Endodermal cell (in vitro differentiated cells): ENCODE measurements around the gene CLDN9. TPM values are rescaled to one million over a fixed set of nuclear protein-coding genes. Genes with fewer than 3 reads are reported as not detected.

ENCODE experiments used
- DNase-seq: peaks from one replicate; pipeline ENCODE4 v3.0.0-alpha.2; 2017
- H3K27ac ChIP-seq: 2 replicates; pipeline ENCODE4 v1.5.1; 2013; ENCODE audit warnings: mild to moderate bottlenecking, low read depth, low read length, moderate library complexity
- H3K27me3 ChIP-seq: 2 replicates; pipeline ENCODE4 v1.6.1; 2013; ENCODE audit warnings: mild to moderate bottlenecking, low read length, moderate library complexity; ENCODE audit not compliant: insufficient read depth, control insufficient read depth, poor library complexity, severe bottlenecking
- H3K36me3 ChIP-seq: 2 replicates; pipeline ENCODE4 v1.7.0; 2013; ENCODE audit warnings: mild to moderate bottlenecking, low read length, moderate library complexity; ENCODE audit not compliant: control insufficient read depth, insufficient read depth
- H3K4me1 ChIP-seq: one replicate; pipeline ENCODE4 v1.7.0; 2013; ENCODE audit warnings: low read length; ENCODE audit not compliant: control insufficient read depth, insufficient read depth
- H3K4me3 ChIP-seq: 2 replicates; pipeline ENCODE4 v1.5.1; 2013; ENCODE audit warnings: mild to moderate bottlenecking, low read length, moderate library complexity
- H3K9ac ChIP-seq: 2 replicates; pipeline ENCODE4 v1.6.1; 2013; ENCODE audit warnings: mild to moderate bottlenecking, low read length, moderate library complexity; ENCODE audit not compliant: poor library complexity, severe bottlenecking; ENCODE audit errors: extremely low read depth
- H3K9me3 ChIP-seq: 2 replicates; pipeline ENCODE4 v1.6.1; 2013; ENCODE audit warnings: mild to moderate bottlenecking, low read length, moderate library complexity; ENCODE audit not compliant: control insufficient read depth
- H3K27ac Mint-ChIP-seq: 2 replicates; pipeline ENCODE4 v1.8.0; 2020; ENCODE audit warnings: mixed read lengths
- H3K27me3 Mint-ChIP-seq: 2 replicates; pipeline ENCODE4 v1.8.0; 2021; ENCODE audit warnings: mild to moderate bottlenecking, mixed read lengths; ENCODE audit not compliant: insufficient read depth
- H3K36me3 Mint-ChIP-seq: 2 replicates; pipeline ENCODE4 v1.8.0; 2020; ENCODE audit warnings: low read depth, mixed read lengths
- H3K4me1 Mint-ChIP-seq: 2 replicates; pipeline ENCODE4 v1.8.0; 2020; ENCODE audit warnings: mixed read lengths
- H3K4me3 Mint-ChIP-seq: 2 replicates; pipeline ENCODE4 v1.8.0; 2020; ENCODE audit warnings: mild to moderate bottlenecking, moderate library complexity, mixed read lengths
- H3K9me3 Mint-ChIP-seq: 2 replicates; pipeline ENCODE4 v1.8.0; 2020; ENCODE audit warnings: mild to moderate bottlenecking, mixed read lengths
- CTCF ChIP-seq: fragments of 200-600 bp; sonication (generic); conservative IDR thresholded peaks from 2 replicates; pipeline ENCODE4 v1.5.0; 2021; ENCODE audit warnings: antibody characterized with exemption, mild to moderate bottlenecking
- WGBS, 2 experiments: methylation state at CpG; one replicate each; pipeline versions ENCODE4 v1.1.5 to v1.1.7; 2013; ENCODE audit warnings: missing lambda C conversion rate in 2 of 2, mixed read lengths in 1 of 2; ENCODE audit not compliant: insufficient coverage in 1 of 2, insufficient read length in 1 of 2; 5-methylcytosine and 5-hydroxymethylcytosine counted together
- total RNA-seq, 2 donors: library from RNA; stranded (reverse); fragmentation: NEBNext Ultra II Directional in 1 of 2; extraction: Animal tissue kit (Norgen Biotek cat#: 25700) in 1 of 2; gene quantifications; 2 replicates in 1 of 2; 3 replicates in 1 of 2; pipeline ENCODE4 v1.2.1, GENCODE V29; 2021

CLDN9 gene
- total RNA-seq, 2 donors from 2014 or later = 0.18 TPM; not detected in 1

- no peak overlapping the region for H3K4me3 Mint-ChIP-seq
- H3K27ac Mint-ChIP-seq = no peak overlapping the region
- Histone ChIP-seq H3K9me3 (no peaks in the 10 kb centered on the region), H3K4me3 (no peak overlapping the region), H3K4me1 (no peaks in the 10 kb centered on the region), H3K9ac (no peak overlapping the region), H3K27me3 (peaks cover 55% of the 10 kb centered on the region), H3K27ac (no peak overlapping the region), H3K36me3 (no peaks in the 10 kb centered on the region)
- H3K36me3 Mint-ChIP-seq = peaks cover 4% of the 10 kb centered on the region
- no peaks in the 10 kb centered on the region for H3K4me1 Mint-ChIP-seq
- no peak for TF ChIP-seq CTCF
- no peaks in the 10 kb centered on the region for H3K9me3 Mint-ChIP-seq
- DNase-seq = no peak
- H3K27me3 Mint-ChIP-seq = peaks cover 62% of the 10 kb centered on the region
- WGBS, 2 experiments = 80 to 85% methylated on average over 3 to 7 of the region's 7 CpGs
These were observed 19.9 kb downstream of the CLDN9 start for GRCh38 chr16:3032624-3033023.

DNA sequence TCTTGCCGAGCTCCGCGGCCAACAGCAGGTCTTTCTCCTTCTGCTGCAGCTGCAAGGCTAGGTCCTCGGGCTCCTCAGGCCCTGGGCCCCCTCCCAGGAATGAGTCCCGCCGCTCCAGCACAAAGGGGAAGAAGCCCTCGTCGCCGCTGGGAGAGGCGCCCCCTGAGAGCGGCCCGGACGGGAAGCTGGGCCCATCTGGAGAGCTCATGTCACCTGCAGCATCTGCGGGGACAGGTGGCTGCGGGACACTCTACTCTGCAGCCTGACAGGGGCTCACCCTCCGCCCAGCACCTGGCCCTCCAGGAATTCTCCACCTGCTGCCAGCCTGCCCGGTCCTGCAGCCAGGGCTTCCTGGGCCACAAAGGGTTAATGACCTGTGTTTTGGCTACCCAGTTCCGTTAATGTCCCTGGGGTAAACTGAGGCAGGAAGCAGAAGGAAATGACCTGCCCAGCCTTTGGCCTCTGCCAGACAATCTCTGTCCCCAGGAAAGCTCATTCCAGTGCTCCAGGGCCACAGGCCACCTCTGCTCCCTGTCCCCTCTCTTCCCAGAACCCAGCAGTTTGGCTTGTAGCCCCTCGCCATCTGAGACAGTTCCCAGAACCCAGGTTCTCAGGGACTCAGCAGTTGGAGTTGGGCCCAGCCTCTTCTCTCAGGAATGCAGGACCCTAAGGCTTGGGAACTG is 22.7 kb downstream of the CLDN9 start:
- Mint-ChIP-seq H3K27me3 (peaks cover 61% of the 10 kb centered on the region), H3K27ac (no peak overlapping the region), H3K4me3 (peak overlapping the region; percentile 49), H3K9me3 (no peaks in the 10 kb centered on the region), H3K4me1 (no peaks in the 10 kb centered on the region), H3K36me3 (peaks cover 2% of the 10 kb centered on the region)
- TF ChIP-seq CTCF = no peak
- 72 to 75% methylated on average over 9 to 19 of the region's 19 CpGs for WGBS, 2 experiments
- no peak overlapping the region for H3K27ac ChIP-seq
- H3K4me1 ChIP-seq = no peaks in the 10 kb centered on the region
- no peaks in the 10 kb centered on the region for H3K36me3 ChIP-seq
- H3K27me3 ChIP-seq = peaks cover 67% of the 10 kb centered on the region
- H3K9ac ChIP-seq = no peak overlapping the region
- no peaks in the 10 kb centered on the region for H3K9me3 ChIP-seq
- no peak overlapping the region for H3K4me3 ChIP-seq
- peak; percentile 48 for DNase-seq

DNA sequence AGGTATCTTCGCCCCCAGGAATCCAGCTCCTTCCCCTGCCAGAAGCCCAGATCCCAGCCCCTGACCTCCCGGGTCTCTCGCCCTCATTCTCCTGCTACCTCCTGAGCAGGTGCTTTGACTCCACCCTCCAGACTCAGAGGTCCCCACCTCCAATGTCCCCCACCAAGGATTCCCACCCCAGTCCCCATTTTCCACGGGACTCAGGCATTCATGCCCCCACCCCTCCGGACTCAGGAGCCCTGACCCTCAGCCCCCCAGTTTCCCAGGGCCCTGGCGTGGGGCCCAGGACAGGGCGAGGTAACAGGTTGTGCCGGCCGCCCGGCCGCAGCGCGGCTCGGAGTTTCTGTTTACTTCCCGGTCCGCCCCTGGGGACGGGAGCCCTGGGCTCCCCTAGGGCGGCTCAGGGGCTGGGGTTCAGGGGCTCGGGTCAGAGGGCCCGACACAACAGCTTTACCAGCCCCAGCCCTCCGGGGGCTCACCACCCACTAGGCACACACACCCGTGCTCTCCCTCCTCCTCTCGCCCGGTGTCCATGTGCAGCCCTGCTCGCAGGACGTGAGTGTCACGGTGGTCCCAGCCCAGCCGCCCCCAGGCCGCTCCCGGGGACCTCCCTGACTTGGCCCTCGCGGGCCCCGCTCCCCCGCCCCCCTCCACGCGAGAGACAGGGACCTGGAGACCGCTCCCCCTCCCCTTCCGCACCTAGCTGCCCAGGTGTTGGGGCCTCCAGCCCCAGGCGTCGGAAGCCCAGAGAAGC is 23.4 kb downstream of the CLDN9 start:
- H3K27me3 ChIP-seq = peaks cover 67% of the 10 kb centered on the region
- no peak overlapping the region for H3K27ac ChIP-seq
- Mint-ChIP-seq H3K4me3 (peak overlapping the region; percentile 49), H3K36me3 (peaks cover 2% of the 10 kb centered on the region), H3K27ac (no peak overlapping the region), H3K4me1 (no peaks in the 10 kb centered on the region), H3K27me3 (peaks cover 58% of the 10 kb centered on the region), H3K9me3 (no peaks in the 10 kb centered on the region)
- H3K4me3 ChIP-seq = no peak overlapping the region
- DNase-seq = peak; percentile 71
- no peaks in the 10 kb centered on the region for H3K9me3 ChIP-seq
- no peaks in the 10 kb centered on the region for H3K36me3 ChIP-seq
- TF ChIP-seq CTCF = no peak
- no peaks in the 10 kb centered on the region for H3K4me1 ChIP-seq
- no peak overlapping the region for H3K9ac ChIP-seq
- WGBS, 2 experiments = 16 to 20% methylated on average over 19 to 39 of the region's 40 CpGs
